NCI-H345 (cell line): Measurements from ENCODE around the gene APOA5.
"Not testable (repeated sequence)": the region's sequence is repeated elsewhere in the genome, so short reads cannot be mapped to it uniquely, and the experiment has no call there.

ENCODE experiments used
- DNase-seq: peaks from one replicate; lab custom pipeline; 2025; lab: John Stamatoyannopoulos, UW

APOA5 gene

GRCh38 chr11:116827461-116827860 lies 35.8 kb upstream of the APOA5 start:
- no peak for DNase-seq

DNA sequence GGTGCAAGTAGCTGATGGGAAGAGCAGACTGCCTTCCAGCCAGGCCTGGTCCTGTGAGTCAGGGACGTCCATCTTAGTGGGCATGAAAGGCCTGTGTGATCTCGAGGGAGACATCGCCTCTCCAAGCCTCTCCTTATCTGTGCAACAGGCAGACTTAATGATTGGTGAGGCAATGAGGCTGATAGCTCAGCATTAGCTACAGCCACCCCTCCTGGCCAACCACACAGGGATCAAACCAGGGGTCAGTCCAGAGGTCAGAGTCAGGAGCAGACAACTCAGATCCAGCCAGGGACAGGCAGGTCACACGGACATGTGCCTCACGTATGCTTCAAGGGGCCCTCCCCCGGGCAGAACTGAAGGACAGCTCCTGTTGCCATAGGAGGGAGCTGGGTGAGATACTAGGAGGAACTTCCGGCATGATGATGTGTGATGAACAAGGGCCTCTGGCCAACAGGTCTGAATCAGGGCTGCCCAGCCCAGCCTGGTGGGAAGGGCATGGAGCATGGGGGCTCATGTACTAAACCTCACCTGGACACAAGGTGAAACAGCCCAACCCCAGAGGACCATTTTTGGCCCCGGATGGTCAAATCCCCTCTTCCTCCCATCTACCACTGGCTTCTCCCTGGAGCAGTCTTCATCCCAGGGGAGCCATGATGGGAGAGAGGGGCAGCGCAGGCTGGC lies 35.2 kb upstream of the APOA5 start:
- no peak for DNase-seq

DNA sequence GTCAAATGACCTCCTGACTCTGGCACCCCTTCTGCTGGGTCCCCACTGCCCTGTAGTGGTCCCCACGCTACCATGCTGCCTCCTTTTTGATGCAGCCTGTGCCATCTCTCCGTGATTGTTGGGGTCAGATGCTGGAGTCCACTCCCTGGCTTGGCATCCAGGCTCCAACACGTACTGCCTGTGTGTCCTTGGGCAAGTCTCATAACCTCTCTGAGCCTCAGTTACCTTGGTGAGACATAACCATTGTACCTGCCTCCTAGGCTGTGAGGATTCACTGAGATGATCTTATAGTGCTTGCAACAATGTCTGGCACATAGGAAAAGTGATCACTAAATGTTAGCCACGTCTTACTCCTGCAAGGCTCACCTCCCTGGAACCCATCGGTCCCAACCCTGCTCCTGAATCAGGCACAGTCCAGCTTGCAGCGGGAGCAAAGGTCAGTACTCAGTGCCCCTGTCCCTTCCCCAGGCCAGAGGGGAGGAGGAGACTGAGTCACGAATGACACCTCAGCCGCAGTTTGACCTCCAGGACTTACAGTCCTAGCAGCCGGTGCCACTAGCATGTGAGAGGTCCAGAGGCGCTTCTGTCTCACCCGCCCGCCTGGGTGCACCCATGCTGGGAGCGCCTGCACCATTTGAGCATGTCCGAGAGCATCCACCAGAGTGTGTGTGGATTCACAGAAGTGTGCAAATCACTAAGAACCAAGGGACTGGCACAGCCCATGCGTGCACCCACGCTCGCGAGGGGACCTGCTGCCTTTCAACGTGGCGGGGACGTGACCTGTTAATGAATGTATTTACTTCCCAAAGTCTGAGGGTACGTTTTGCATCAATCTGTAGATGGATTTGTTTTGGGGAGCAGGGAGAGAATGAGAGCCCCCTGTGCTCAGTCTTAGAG lies 34.4 kb upstream of the APOA5 start:
- DNase-seq = no peak

DNA sequence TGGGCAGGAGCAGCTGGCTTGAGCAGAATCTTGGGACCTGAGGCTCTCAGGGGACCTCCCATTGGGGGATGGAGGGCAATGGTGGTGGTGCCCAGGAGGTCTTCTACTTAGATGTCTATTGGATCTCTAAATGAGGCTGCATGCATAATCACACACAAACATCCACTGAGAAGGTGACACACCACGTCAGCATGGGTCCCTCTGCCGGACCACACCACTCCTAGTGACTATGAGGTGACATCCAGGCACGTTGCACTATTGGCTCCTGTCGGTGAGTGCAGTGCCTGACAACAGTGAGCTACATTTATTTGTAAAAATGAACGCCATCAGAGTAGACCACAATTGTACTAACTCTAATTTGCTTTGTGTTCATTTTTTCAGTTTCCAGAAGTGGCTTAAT lies 33.8 kb upstream of the APOA5 start:
- no peak for DNase-seq

GRCh38 chr11:116823031-116823843 lies 31.6 kb upstream of the APOA5 start, which contains the start of gene APOA4:
APOA4 (minus strand) TSS chr11:116823304; CDS start chr11:116823191, 113 bp downstream.
- no peak for DNase-seq

DNA sequence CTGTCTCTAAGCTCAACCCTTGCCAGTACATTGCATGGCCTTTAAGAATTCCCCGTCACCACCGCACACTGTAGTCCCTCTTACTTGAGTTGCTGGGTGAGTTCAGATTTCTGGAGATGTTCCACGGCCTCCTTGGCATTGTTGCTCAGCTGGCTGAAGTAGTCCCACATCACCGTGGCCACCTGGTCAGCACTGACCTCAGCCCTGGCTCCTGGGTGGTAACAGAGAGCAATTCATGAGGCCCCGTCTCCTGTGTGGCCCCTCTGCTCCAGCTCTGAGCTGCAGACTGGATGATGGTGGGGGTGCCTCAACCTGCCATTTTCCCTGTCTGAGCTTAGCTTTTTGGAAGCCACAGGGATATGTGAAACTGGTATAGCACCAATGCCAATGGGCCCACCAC lies 30.9 kb upstream of the APOA5 start:
- no peak for DNase-seq

DNA sequence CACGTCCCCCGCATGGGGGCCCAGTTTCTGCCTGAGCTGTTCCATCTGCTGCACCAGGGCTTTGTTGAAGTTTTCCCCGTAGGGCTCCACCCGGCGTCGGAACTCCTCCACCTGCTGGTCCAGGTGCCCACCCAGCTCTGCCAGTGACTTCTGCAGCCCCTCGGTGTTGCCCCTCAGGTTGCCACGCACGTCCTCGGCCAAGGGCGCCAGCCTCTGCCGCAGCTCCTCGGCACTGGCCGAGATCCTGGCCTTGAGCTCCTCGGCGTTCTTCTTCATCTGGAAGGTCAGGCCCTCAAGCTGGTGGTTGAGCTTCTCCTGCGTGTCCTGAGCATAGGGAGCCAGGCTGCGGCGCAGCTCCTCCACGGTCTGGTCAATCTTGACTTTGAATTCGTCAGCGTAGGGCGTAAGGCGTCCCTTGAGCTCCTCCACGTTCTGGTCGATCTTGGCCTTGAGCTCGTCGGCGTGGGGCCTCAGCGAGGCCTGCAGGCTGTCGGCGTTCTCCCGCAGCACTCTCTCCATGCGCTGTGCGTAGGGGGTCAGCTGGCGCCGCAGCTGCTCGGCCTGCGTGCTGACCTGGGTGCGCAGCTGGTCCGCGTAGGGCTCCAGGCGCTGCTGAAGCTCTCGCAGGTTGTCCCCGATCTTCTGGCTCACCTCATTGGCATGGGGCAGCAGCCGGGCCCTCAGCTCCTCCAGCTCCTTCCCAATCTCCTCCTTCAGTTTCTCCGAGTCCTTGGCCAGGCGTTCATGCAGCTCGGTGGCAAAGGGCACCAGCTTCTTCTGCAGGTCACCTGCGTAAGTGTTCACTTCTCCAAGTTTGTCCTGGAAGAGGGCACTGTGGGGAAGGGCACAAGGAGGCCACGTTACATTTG lies 29.6 kb upstream of the APOA5 start:
- no peak for DNase-seq

DNA sequence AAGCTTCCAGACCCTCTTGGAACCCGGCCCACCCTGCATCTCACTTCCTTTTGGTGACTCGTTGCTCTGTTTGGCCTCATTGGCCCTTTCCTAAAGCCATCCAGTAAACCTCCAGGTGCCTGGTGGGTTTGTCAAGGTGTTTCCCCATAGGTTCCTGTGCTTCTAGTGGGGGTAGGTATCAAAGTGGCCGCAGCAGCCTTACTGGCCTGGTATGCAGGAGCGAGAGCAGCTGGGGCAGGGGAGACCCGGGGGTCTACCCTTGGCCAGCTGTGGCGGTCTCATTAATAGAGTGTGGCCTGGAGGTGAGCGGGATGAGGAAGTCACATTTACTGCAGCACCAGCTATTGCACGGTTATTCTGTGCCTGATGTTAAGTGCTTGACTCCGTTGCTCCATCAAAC lies 27.4 kb upstream of the APOA5 start:
- no peak for DNase-seq

- no peak for DNase-seq
Observed at GRCh38 chr11:116814502-116814901, 22.8 kb upstream of the APOA5 start.

DNA sequence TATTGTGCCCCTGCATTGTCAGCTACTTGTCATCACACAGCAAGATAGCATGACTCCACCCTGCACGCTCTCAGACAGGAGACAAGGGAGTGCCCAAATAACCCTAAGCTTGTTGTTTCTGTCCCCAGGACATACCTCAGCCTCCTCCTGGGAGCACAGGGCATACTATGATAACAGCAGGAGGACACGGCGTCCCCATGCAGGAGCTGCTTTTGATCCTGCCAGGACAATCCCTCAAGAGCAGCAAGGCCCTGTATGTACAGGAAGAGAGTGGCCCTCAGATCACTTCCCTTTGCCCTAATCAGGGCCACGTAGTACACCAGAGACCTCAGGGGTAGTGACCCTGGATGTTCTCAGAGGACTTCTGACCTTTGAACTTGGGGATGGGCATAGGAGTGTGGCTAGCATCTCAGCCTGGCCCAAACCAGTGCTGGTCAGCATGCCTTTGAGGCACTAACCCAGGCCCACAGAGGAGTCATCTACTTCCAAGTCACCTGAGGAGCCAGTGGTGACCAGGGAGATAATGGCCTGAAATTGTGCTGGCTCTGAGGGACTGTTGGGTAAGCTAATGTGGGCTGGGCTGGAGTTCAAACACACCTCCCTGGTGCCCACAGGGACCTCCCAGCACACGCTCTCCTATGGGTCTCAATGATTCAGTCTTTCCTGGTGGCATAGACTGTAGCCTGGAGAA lies 22.2 kb upstream of the APOA5 start:
- DNase-seq = no peak

GRCh38 chr11:116813170-116813569 lies 21.5 kb upstream of the APOA5 start:
- DNase-seq = no peak

GRCh38 chr11:116812109-116812508 lies 20.4 kb upstream of the APOA5 start:
- no peak for DNase-seq

- DNase-seq = no peak
Observed at GRCh38 chr11:116811194-116811593, 19.5 kb upstream of the APOA5 start.

GRCh38 chr11:116808262-116809175 lies 16.8 kb upstream of the APOA5 start:
- DNase-seq = no peak

- DNase-seq = no peak
Observed at GRCh38 chr11:116807601-116808261, 16.1 kb upstream of the APOA5 start.

DNA sequence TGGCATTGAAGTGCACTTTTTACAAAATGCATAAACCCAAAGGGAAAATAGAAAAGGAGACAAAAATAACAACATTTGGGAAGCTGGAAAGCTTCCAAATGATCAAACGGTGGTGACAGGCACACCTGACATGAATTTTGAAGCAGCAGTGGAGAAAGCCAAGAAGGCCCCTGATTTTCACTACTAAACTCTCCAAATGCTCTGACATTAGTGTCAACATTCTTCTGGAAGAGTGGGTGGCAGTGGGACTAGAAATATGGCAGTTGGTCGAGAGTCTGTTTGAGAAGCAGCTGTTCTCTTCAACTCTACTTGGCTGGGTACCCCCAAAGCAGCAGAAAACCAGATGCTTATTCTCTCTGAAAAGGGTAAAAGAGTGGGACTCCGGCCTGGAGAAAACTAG lies 12.3 kb upstream of the APOA5 start:
- DNase-seq = no peak

GRCh38 chr11:116801662-116802061 lies 10.0 kb upstream of the APOA5 start:
- not testable (repeated sequence) for DNase-seq

GRCh38 chr11:116800610-116801009 lies 8.9 kb upstream of the APOA5 start:
- no peak for DNase-seq

DNA sequence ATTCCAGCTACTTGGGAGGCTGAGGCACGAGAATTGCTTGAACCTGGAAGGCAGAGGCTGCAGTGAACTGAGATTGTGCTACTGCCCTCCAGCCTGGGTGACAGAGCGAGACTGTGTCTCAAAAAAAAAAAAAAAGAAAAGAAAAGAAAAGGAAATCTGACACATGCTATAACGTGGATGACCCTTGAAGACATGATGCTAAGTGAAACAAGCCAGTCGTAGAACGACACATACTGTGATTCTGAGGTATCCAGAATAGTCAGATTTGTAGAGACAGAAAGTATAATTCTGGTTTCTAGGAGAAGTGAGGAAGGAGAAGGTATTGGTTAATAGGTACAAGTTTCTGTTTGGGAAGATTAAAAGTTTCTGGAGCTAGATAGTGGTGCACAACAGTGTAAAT lies 6.7 kb upstream of the APOA5 start:
- DNase-seq = no peak
